Cerebellar cortex (tissue), 1 donor: ENCODE results near the gene FAM13A.
"Not testable (repeated sequence)": the region's sequence is repeated elsewhere in the genome, so short reads cannot be mapped to it uniquely, and the experiment has no call there.

Experiments
- DNase-seq: peaks from one replicate; pipeline ENCODE4 v3.0.0-alpha.2; 2015; ENCODE audit warnings: low spot score

Gene FAM13A

GRCh38 chr4:88897752-88898151 lies 159.2 kb downstream of the FAM13A start:
- DNase-seq = no peak

DNA sequence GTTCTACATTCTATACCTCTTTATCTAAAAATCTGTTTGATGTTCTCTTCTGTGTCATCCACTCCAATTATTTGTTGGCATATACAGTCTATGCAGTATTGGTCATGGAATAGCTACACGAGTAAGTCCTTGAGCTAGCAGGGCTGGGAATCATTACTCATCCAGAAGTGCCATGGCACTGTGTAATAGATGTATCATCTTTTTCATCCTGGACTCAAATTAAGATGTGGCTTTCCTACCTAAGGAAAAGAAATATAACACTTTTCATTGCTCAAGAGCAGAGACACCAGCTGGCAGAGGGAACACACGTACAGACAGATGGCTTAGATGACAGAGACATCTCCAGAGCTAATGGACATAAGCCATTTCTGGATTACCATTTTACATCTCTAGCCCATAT lies 159.8 kb downstream of the FAM13A start:
- DNase-seq = no peak

GRCh38 chr4:88893961-88894360 lies 163.0 kb downstream of the FAM13A start:
- no peak for DNase-seq

DNA sequence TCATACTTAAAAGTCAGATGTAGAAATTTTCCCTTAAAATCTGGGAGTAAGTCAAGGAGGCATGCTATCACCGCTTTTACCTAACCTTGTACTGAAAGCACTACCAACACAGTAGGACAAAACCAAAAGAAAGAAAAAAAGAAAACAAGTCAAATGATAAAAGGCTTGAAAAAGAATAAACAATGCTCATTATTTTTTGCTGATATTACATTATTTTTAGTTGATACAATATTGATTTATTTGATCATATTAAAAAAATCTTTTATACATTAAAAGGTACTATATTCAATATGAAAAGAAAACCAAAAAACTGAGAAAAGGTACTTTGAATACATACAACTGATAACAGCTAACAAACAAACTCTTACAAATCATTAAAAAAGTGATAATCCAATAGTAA lies 164.3 kb downstream of the FAM13A start:
- DNase-seq = no peak

GRCh38 chr4:88891636-88892035 lies 165.3 kb downstream of the FAM13A start:
- DNase-seq = no peak

- not testable (repeated sequence) for DNase-seq
Measured at GRCh38 chr4:88887409-88887808, 169.6 kb downstream of the FAM13A start.

GRCh38 chr4:88881227-88881569 lies 175.8 kb downstream of the FAM13A start:
- DNase-seq = no peak

GRCh38 chr4:88880501-88881226 lies 176.3 kb downstream of the FAM13A start:
- no peak for DNase-seq

DNA sequence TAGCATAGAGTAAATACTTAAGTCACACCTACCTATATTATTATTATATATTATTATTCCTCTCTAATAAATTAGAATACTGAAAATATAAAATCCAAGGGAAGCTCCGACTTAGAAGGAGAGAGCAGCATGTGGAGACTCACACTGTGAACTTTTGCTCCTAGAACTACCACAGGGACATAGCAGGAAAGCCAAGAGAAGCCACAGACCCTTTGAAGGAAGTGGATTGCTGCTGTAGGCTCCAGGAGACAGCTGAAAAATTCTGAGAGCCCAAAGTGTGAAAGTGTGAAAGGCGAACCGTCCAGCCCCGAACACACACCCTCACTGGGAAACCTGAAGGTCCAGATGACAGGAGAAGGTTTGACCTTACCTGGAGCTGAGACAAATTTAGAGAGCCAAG lies 177.0 kb downstream of the FAM13A start:
- no peak for DNase-seq

GRCh38 chr4:88878642-88879041 lies 178.3 kb downstream of the FAM13A start:
- DNase-seq = no peak

DNA sequence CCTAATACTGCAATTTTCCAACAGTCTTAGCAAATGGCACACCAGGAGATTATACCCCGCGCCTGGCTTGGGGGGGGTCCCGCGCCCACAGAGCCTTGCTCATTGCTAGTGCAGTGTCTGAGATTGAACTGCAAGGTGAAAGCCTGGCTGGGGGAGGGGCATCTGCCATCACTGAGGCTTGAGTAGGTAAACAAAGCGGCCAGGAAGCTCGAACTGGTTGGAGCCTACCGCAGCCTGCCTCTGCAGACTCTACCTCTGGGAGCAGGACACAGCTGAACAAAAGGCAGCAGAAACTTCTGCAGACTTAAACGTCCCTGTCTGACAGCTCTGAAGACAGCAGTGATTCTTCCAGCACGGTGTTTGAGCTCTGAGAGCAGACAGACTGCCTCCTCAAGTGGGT lies 186.6 kb downstream of the FAM13A start:
- no peak for DNase-seq

- no peak for DNase-seq
Measured at GRCh38 chr4:88868510-88868909, 188.5 kb downstream of the FAM13A start.

- DNase-seq = no peak
Measured at GRCh38 chr4:88866862-88867550, 190.0 kb downstream of the FAM13A start.

- no peak for DNase-seq
Measured at GRCh38 chr4:88865466-88865865, 191.5 kb downstream of the FAM13A start.

GRCh38 chr4:88865046-88865445 lies 191.9 kb downstream of the FAM13A start:
- DNase-seq = no peak

GRCh38 chr4:88860586-88860985 lies 196.4 kb downstream of the FAM13A start:
- no peak for DNase-seq

DNA sequence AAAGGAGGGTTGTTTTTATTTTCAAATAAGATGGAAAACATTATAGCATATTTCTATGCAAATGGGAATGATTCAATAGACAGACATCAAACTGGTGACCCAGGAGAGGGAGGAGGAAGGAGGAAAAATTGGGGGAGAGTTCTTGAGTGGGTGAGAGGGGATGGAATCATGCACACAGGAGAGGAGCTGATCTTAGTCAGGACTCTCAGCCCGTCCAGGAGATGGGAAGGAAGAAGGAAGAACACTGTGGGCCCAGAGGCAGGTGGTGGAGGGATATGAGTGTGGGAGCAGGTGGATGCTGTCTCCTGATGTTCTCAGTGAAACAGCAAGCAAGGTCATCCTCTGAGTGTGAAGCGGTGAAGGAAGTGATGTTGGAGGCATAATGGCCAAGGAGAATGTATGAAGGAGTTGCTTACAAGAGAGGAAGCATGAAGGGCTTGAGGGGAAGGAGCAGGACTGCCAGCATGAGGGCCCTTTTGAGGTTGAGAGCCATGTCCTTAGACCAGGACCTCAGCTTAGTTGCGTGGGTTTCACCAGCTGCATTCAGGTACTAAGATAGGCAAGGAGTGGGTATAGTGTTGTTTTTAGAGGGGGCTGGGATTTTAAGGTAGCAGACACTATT lies 197.7 kb downstream of the FAM13A start:
- no peak for DNase-seq

- DNase-seq = no peak
Measured at GRCh38 chr4:88858752-88859151, 198.2 kb downstream of the FAM13A start.

DNA sequence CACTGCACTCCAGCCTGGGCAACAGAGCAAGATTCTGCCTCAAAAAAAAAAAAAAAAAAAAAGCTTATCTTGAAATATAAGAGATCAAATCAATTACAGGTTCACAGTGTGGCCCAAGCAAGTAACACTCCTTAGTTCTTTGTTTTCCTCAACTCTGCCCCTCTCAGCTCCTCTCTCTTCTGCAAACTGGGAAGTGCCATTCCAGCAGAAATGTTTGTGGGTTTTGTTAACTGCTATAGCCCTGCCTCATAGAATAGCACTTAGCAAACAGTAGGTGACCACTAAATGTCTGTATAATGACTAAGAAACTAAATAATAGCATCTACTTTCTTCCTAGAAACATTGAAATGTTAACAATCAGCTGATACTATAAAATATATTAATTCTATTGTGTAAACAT lies 199.4 kb downstream of the FAM13A start:
- DNase-seq = no peak

- DNase-seq = no peak
Measured at GRCh38 chr4:88854481-88854880, 202.5 kb downstream of the FAM13A start.

- not testable (repeated sequence) for DNase-seq
Measured at GRCh38 chr4:88853583-88853982, 203.4 kb downstream of the FAM13A start.

DNA sequence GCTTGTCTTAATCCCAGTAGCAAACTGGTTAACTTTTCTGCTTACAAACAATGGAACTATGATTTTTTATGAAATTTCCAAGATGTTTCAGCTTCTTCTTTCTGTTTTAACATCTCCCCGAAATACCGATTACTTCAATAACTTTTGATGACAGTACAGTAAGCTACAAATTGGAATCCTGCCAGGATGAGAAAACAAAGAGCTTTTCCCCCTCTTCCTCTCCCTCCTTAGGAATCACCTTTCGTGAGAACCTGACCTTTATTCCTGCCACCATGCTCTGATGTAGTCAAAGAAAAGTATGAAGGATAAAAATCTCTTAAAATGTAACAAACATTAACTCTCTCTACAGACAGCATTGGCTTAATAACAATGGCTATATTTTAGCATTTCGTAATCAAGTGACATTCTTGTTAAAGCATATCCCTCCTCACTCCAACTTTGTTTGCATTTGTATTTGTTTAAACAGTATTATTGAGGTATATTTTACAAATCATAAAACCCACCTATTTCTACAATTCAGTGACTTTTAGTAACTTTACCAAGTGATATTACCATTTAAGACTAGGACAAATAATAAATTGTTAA lies 210.7 kb downstream of the FAM13A start:
- no peak for DNase-seq

- no peak for DNase-seq
Measured at GRCh38 chr4:88843067-88843685, 213.8 kb downstream of the FAM13A start.
